ENCODE data around the gene CWH43. TPM values are rescaled to one million over a fixed set of nuclear protein-coding genes. Genes with fewer than 3 reads are reported as not detected.
"Not testable (repeated sequence)": the region's sequence is repeated elsewhere in the genome, so short reads cannot be mapped to it uniquely, and the experiment has no call there.

The CWH43 gene
- total RNA-seq, 4 donors from 2014 or later = not detected

GRCh38 chr4:48945981-48946380 lies 40.1 kb upstream of the CWH43 start:
- ATAC-seq (ENCODE audit: low FRiP score) (no peak), DNase-seq (ENCODE audit: low spot score) (no peak)
- TF ChIP-seq CTCF (IDR thresholded peaks at IDR 0.05) = no peak

- DNase-seq (ENCODE audit: low spot score) (no peak), ATAC-seq (ENCODE audit: low FRiP score) (no peak)
- TF ChIP-seq CTCF (IDR thresholded peaks at IDR 0.05) = no peak
Measured at GRCh38 chr4:48947731-48948130, 38.3 kb upstream of the CWH43 start.

GRCh38 chr4:48949086-48949485 lies 37.0 kb upstream of the CWH43 start:
- no peak for TF ChIP-seq CTCF (IDR thresholded peaks at IDR 0.05)
- no peak for ATAC-seq (ENCODE audit: low FRiP score)
- DNase-seq (ENCODE audit: low spot score) = no peak

GRCh38 chr4:48949518-48950219 lies 36.4 kb upstream of the CWH43 start:
- DNase-seq (ENCODE audit: low spot score) = no peak
- ATAC-seq (ENCODE audit: low FRiP score) = no peak
- TF ChIP-seq CTCF (IDR thresholded peaks at IDR 0.05) = no peak

- no peak for ATAC-seq (ENCODE audit: low FRiP score)
- no peak for TF ChIP-seq CTCF (IDR thresholded peaks at IDR 0.05)
- DNase-seq (ENCODE audit: low spot score) = no peak
Measured at GRCh38 chr4:48954314-48954713, 31.8 kb upstream of the CWH43 start.

- not testable (repeated sequence) for ATAC-seq (ENCODE audit: low FRiP score); DNase-seq (ENCODE audit: low spot score)
Measured at GRCh38 chr4:48957366-48957765, 28.7 kb upstream of the CWH43 start.

GRCh38 chr4:48958582-48958981 lies 27.5 kb upstream of the CWH43 start:
- ATAC-seq (ENCODE audit: low FRiP score) (no peak), DNase-seq (ENCODE audit: low spot score) (no peak)
- TF ChIP-seq CTCF (IDR thresholded peaks at IDR 0.05) = no peak

Data from omental fat pad (tissue), 4 donors.